Esophagus (tissue), 2 donors: ENCODE measurements around the gene FLRT2. TPM values are rescaled to one million over a fixed set of nuclear protein-coding genes. Genes with fewer than 3 reads are reported as not detected.

Experiments
- H3K27ac ChIP-seq, 2 donors: one replicate each; pipeline ENCODE4 v1.5.1; 2013; ENCODE audit warnings: low read depth in 2 of 2, mild to moderate bottlenecking in 2 of 2, inconsistent platforms in 1 of 2, low read length in 1 of 2, moderate library complexity in 1 of 2
- H3K27me3 ChIP-seq, 2 donors: one replicate each; pipeline ENCODE4 v1.6.1; 2013; ENCODE audit warnings: low read length in 2 of 2, control low read depth in 1 of 2, mild to moderate bottlenecking in 1 of 2; ENCODE audit not compliant: insufficient read depth in 2 of 2, control insufficient read depth in 1 of 2
- H3K36me3 ChIP-seq, 2 donors: one replicate each; pipeline ENCODE4 v1.6.1; 2013; ENCODE audit warnings: low read length in 1 of 2; ENCODE audit not compliant: control insufficient read depth in 2 of 2, insufficient read depth in 2 of 2
- H3K4me1 ChIP-seq, 2 donors: one replicate each; pipeline ENCODE4 v1.6.1; 2013; ENCODE audit warnings: low read length in 1 of 2; ENCODE audit not compliant: control insufficient read depth in 2 of 2, insufficient read depth in 2 of 2
- H3K4me3 ChIP-seq, 2 donors: one replicate each; pipeline ENCODE4 v1.5.1; 2013; ENCODE audit warnings: low read length in 2 of 2, mild to moderate bottlenecking in 2 of 2, low read depth in 1 of 2, moderate library complexity in 1 of 2
- H3K9me3 ChIP-seq, 2 donors: one replicate each; pipeline ENCODE4 v1.6.1; 2013; ENCODE audit warnings: mild to moderate bottlenecking in 2 of 2, low read depth in 1 of 2, low read length in 1 of 2, moderate library complexity in 1 of 2; ENCODE audit not compliant: control insufficient read depth in 2 of 2, insufficient read depth in 1 of 2
- WGBS, 2 donors: extraction: QIAGEN DNeasy Blood & Tissue Kit; methylation state at CpG; one replicate each; pipeline ENCODE4 v1.1.7; 2013; 5-methylcytosine and 5-hydroxymethylcytosine counted together
- polyA plus RNA-seq, 2 donors: library from polyadenylated mRNA; stranded (reverse); fragments of 200-250 nt; gene quantifications; one replicate each; pipeline ENCODE4 v1.2.3, GENCODE V29; 2013
- donor health status: healthy with polysubstance abuse.
- donor health status: Bipolar disorder and iron deficiency.

The FLRT2 gene
- polyA plus RNA-seq, 2 donors = 0.98 to 2.1 TPM

DNA sequence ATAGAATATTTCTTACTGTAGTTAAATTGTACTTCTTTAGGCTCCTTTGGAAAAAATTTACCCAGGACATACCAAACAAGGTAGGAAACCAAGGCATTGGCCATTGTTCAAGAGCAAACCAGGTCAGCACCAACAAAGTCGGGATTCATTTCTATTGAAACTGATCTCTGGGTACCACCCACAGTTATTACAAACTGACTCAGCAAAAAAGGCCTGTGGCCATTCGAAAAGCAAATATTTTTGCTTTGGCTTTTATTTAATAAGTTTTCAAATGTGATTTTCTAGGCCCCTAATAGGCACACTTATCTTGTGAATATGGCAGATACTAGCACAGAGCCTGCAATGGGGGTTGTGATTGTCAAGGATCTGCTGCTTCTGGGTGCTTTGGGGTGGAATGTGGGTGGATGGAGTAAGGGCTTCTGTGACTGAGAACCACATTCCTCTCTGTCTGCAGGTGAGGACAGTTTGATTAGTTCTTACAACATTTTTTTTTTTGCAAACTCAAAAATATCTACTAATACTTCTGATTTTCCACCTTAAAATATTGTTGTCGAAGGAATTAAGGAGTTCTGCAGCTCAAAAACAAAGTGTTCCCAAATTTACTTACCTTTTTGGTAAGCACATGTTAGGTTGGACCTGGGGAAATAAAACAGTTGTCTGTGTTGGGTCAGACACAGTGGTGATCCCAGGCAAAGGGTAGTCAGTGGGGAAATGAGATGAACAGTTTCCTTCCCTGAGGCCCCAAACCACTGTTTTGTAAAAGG, 45.1 kb downstream of the FLRT2 start:
- Histone ChIP-seq H3K9me3 (no peaks in the 10 kb centered on the region), H3K27me3 (no peaks in the 10 kb centered on the region), H3K4me3 (no peak overlapping the region), H3K36me3 (no peaks in the 10 kb centered on the region), H3K27ac (no peak overlapping the region), H3K4me1 (no peaks in the 10 kb centered on the region)
- WGBS, 2 donors = 55 to 59% methylated on average over 3 of the region's 3 CpGs

DNA sequence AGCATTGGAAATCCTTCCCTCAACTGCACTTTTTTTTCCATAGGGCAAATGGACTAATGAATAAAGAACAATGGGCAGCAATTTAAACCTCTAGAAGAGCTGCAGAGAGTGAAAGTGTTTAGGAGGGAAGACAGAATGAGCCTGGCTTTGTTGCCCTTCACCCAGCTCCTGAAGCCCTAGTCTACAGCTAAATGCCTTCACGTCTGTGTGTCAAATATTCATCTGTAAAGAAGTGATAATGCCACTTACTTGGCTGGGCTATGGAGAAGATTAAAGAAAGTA, 45.6 kb downstream of the FLRT2 start:
- no peak overlapping the region for H3K4me3 ChIP-seq
- WGBS, 2 donors = 59 to 71% methylated on average over 1 of the region's 1 CpG
- H3K27me3 ChIP-seq = no peaks in the 10 kb centered on the region
- H3K9me3 ChIP-seq = no peaks in the 10 kb centered on the region
- no peak overlapping the region for H3K27ac ChIP-seq
- H3K36me3 ChIP-seq = no peaks in the 10 kb centered on the region
- no peaks in the 10 kb centered on the region for H3K4me1 ChIP-seq

GRCh38 chr14:85576218-85576617, 46.3 kb downstream of the FLRT2 start:
- Histone ChIP-seq H3K4me3 (no peak overlapping the region), H3K4me1 (no peaks in the 10 kb centered on the region)

GRCh38 chr14:85576848-85577542, 47.1 kb downstream of the FLRT2 start:
- Histone ChIP-seq H3K4me1 (no peaks in the 10 kb centered on the region), H3K9me3 (no peaks in the 10 kb centered on the region), H3K27me3 (no peaks in the 10 kb centered on the region), H3K4me3 (no peak overlapping the region), H3K36me3 (no peaks in the 10 kb centered on the region), H3K27ac (no peak overlapping the region)
- 70 to 76% methylated on average over 5 of the region's 5 CpGs for WGBS, 2 donors

More at GRCh38 chr14:85576218-85576617, 46.3 kb downstream of the FLRT2 start:
- Histone ChIP-seq H3K27ac (no peak overlapping the region), H3K36me3 (no peaks in the 10 kb centered on the region), H3K27me3 (no peaks in the 10 kb centered on the region), H3K9me3 (no peaks in the 10 kb centered on the region)
- 43 to 52% methylated on average over 3 of the region's 3 CpGs for WGBS, 2 donors

GRCh38 chr14:85577543-85578114, 47.7 kb downstream of the FLRT2 start:
- H3K36me3 ChIP-seq = no peaks in the 10 kb centered on the region
- WGBS, 2 donors = 65 to 88% methylated on average over 7 of the region's 7 CpGs

DNA sequence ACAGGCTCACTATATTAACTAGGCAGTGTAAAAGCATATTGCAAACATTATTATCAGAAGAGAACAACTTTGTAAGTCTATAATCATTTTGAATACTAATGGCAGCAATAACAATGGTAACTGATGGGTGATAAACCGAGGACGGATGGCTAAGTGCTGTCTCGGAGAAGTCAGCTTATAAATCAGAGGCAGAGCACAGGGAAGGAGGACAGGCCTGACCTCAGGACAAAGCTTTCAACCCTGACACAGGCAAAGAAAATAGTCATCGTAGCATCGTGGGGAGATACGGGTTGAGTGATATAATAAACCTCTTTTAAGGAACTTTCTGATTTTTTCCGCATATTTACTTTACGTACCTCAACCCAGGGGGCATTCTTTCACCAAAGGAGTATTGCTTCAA, 48.4 kb downstream of the FLRT2 start:
- Histone ChIP-seq H3K4me3 (no peak overlapping the region), H3K27ac (no peak overlapping the region), H3K9me3 (no peaks in the 10 kb centered on the region), H3K4me1 (no peaks in the 10 kb centered on the region), H3K36me3 (no peaks in the 10 kb centered on the region), H3K27me3 (no peaks in the 10 kb centered on the region)
- 90 to 92% methylated on average over 8 of the region's 8 CpGs for WGBS, 2 donors

More at GRCh38 chr14:85577543-85578114, 47.7 kb downstream of the FLRT2 start:
- no peak overlapping the region for H3K27ac ChIP-seq
- H3K4me3 ChIP-seq = no peak overlapping the region
- H3K4me1 ChIP-seq = no peaks in the 10 kb centered on the region
- no peaks in the 10 kb centered on the region for H3K27me3 ChIP-seq
- H3K9me3 ChIP-seq = no peaks in the 10 kb centered on the region

- H3K4me1 ChIP-seq = no peaks in the 10 kb centered on the region
- 72% methylated on average over 2 of the region's 2 CpGs for WGBS, 2 donors
- no peak overlapping the region for H3K27ac ChIP-seq
Observed at GRCh38 chr14:85578930-85579329, 49.0 kb downstream of the FLRT2 start.

GRCh38 chr14:85579942-85580341, 50.0 kb downstream of the FLRT2 start:
- H3K4me3 ChIP-seq = no peak overlapping the region
- no peak overlapping the region for H3K27ac ChIP-seq
- H3K36me3 ChIP-seq = no peaks in the 10 kb centered on the region
- H3K4me1 ChIP-seq = no peaks in the 10 kb centered on the region
- H3K9me3 ChIP-seq = no peaks in the 10 kb centered on the region
- no peaks in the 10 kb centered on the region for H3K27me3 ChIP-seq

More at GRCh38 chr14:85578930-85579329, 49.0 kb downstream of the FLRT2 start:
- H3K4me3 ChIP-seq = no peak overlapping the region
- no peaks in the 10 kb centered on the region for H3K36me3 ChIP-seq
- H3K9me3 ChIP-seq = no peaks in the 10 kb centered on the region
- H3K27me3 ChIP-seq = no peaks in the 10 kb centered on the region

GRCh38 chr14:85580536-85581140, 50.7 kb downstream of the FLRT2 start:
- no peaks in the 10 kb centered on the region for H3K4me1 ChIP-seq
- 84 to 85% methylated on average over 8 of the region's 8 CpGs for WGBS, 2 donors
- no peaks in the 10 kb centered on the region for H3K27me3 ChIP-seq
- no peaks in the 10 kb centered on the region for H3K36me3 ChIP-seq
- no peak overlapping the region for H3K27ac ChIP-seq
- no peaks in the 10 kb centered on the region for H3K9me3 ChIP-seq
- H3K4me3 ChIP-seq = no peak overlapping the region
